Stimulated activated CD8-positive, alpha-beta memory T cell treated with anti-CD3 and anti-CD28 coated beads, Interleukin-4, amount 100 ng/mL, for 4 hours (primary cell): ENCODE data around the gene FAM193B.

Source experiments
- DNase-seq, 2 donors: peaks; one replicate each; pipeline ENCODE4 v3.0.0-alpha.2; 2020; ENCODE audit warnings: low read depth in 2 of 2, low spot score in 1 of 2

The FAM193B gene

DNA sequence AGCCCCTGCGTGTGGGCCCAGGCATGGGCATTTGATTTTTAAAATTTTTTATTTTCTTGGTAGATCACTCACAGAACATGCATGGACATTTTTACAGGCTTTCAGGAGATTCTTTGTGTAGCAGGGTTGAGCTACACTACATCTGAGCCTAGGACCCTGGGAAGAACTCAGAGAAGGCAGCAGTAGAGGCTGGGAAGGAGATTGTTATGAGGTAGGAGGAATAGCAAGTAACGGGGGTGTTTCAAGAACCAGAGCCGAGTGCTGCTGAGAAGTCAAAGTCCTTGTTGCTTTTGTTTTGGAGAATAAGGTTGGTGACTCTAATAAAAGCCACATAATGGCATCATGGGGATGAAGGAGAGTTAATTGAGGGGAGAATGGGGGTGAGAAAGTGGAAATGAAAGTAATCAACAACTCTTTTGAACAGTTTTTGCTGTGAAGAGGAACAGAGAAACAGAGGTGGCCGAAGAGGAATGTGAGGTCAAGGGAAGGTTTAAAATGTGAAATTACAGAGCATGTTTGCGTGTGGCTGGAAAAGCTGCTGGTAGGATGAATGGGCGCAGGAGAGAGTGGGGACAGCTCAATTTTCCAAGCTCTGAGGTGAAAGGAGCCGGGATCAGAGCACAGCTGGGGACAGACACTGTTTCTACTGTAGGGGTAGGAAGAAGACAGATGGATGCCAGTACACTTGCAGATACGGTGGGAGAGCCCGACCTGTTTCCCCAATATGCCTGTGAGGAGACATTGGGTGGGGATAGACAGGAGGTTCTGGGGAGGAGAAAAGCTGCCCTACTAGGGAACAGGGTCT is 52.3 kb downstream of the FAM193B start:
- no peak for DNase-seq

DNA sequence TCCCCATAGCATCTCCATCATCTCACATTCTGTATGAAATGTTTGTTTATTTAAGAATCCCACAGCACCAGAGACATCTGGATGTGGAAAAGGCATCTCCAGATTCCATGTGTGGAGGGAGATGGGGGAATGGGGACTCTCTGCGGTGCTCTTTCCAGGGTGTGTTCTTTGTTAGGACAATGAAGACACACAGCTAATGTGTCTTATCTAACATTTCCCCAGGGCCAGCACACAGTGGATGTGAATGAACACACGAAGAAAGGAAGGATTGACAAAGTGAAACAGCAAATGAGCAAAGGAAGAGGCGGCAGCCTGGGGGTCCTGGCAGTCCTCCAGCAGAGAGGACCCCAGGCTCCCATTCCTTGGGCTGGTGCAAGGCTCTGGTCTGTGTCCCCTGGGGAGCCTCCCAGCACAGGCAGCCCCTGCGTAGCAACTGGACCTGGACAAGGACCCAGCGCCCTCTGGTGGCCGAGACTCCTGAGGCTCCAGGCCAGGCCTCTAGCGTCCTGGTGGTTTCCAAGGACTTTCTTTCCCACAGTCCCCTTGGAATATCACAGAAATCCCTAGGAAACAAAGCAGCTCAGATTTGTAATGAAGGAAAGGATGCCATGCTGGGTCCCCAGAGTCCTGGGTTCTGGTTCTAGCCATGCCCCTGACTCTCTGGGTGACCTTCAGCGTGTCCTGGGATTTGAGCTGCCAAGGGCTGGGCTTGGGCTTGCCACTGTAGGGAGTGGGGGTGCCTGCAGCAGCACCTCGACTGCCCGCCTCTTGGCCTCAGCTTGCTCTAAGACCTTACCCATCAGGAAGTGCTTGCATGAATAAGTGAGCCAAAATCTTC is 53.5 kb downstream of the FAM193B start:
- DNase-seq: peak; percentile 70 to 87

DNA sequence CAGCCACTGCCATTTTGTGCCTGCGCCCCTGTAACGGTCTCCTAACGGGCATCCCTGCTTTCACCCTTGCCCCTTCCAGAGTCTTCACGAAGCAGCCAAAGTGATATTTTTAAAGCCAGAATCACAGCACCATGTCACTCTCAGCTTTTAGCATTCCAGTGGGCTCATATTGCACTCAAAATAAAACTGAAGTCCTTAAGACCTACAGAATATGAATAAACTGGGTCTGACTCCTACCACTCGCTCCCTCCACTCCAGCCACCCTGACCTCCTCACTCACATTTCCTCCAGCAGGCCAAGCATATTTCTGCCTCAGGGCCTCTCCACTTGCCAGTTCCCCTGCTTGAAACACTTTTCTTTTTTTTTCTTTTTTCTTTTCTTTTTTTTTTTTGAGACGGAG is 54.5 kb downstream of the FAM193B start:
- DNase-seq: no peak

DNA sequence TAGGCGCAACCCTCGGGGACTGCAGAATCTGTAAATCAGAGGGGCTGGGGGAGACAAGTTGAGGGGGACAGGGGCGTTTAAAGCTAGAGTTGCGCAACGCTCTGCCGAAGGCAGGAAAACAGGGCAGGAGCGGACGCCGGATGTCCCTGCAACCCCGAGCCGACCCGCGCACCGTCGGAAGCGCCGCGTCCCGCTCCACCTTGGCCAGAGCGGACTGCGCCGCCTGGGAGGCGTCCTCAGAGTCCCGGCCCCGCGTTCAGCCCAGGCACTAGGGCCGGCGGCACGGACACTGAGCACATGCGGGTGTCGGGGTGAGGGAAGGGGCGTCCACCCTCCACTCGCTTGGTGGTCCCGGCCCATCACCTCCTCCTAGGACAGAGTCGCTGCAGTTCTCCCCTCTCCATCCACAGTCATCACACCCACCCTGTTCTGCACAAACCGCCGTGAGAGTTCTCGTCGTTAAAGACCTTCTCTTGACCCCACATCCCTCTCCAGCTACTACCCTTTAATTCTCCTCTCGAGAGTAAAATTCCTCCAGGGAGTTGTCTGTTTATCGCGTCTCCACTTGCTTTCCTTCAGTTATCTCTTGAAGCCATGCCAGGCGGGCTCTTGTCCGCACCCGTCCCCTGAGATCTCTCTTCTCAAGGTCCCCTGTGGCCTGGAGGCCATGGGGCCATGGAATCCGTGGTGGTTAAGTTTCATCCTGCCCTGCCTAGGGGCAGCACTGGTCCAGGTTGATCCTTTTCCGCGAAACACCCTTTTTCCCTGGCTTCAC is 56.2 kb downstream of the FAM193B start:
- no peak for DNase-seq

DNA sequence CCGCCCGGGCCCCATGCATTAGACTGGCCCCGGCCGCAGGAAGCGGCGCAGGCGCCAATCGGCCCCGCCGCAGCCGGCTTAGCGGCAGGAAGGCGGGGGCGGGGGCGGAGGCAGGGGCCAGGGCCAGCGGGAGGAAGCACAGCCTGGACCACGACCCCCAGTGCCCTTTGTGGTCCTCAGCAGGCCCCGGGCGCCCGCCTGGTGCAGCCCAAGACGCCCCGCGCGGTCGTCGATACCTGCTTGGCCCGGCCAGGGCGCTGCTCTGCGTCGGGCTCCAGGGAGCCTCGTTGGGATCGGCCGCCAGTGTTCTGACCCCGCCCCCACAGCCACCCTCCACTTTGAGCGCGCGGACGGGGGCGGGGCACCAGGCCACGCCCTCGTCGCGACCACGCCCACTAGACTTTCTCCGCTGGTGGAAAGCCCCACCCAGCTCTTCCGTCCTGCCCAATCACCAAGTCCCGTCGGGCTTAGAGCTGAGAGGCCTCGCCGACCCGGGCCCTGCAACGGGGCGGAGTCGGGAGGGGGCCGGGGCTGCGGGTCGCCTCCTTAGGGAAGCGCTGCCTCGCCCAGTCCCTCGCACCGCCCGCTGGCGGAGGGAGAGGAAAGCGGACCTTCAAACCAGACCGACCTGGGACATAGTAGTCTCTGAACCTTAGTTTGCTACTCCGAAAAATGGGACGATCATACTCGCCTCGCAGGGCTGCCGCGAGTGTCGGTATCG is 56.9 kb downstream of the FAM193B start, which contains the start of gene PDLIM7:
TSS of gene PDLIM7 (minus strand) at position 313 of the 721 bp plus-strand sequence. CDS start 1,092 bp downstream, outside the sequence.
- DNase-seq: peak; percentile 74 to 85

DNA sequence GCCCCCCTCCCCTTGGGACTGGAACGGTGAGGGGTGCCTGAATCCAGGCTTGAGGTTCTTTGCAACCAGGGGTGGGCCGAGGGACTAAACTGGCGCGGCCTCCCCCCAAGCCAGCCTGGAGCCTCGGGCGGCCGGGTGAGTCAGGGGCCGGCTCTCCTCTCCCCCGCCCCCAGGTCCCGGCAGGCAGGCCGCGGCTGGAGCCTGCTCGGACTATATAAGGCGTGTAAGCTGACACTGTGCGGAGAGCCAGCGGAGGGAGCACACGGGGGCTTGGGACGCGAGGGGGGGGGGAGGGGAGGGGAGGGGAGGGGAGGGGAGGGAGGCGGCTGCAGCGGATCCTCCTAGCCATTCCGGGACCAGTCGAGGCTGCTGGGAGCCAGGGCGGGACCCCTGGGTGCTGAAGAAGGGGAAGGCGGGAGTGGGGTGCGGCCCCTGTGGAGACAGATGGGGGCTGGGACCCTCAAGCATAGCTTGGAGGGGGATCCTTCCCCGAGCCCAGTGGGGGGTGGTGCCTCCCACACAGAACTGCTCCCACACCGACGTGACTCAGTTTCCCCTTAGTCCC is 57.6 kb downstream of the FAM193B start:
- DNase-seq: no peak

DNA sequence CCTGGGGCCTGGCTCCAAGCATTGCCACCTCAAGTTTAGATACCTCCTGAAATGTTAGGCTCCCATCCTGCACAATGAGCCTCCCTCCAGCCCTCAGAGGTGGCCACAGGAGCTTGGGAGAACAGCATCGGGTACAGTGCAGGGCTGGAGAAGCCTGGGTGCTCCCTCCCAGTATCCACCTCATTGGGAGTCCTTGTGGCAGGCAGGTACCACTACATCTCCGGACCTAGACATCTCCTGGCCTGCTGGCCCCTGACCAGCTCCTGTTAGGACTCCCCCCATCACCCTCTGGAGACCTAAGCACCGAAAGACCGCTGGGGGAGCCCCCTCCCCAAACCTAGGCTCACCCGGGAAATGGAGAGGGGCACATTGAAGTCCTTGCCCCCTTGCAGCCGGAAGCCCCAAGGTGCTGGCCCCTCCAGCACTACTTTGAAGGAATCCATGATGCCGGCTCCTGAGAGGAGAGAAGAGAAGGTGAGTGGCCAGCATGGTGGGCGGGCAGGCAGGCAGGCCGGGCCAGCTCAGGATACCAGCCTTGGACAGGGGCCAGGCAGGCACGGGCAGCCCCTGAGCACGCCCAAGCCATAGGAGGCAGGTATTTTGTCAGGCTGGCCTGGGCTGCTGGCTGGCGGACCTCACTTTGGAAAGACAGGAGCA is 58.2 kb downstream of the FAM193B start:
- no peak for DNase-seq

DNA sequence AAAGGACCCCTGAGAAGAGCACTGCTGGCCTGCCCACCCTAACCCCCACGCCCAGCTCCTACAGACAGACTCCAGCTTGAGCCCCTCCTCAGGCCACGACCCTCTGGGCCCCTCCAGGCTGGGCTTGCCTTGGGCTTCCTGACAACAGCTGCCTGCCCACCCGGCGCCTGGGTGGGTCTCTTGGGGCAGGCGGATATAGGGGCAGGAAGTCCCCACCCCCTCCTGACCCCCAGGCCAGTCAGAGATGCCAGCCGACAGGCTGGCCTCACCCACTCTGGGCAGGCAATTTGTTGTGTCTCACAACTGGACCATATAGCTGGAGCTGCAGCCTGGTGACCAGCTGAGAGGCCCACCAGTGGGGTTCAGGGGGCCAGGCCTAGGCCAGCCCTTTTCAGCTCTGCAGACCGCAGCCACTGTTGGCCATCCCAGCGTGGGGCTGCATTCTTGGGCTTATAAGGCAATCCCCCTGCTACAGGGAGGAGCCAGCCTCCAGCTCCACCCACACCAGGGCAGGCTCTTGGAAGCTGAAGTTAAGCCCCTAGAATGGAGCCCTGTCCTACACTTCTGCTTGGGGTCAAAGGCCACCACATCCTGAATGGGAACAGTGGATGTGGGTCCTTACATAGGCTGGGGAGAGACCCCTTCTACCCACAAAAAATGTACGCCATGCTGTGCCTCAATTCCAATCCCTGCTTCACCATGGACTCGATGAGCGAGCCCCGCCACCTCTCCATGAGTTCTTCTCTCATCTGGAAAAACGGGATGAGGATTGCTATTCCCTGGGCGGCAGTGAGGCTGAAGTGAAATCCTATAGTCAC is 58.9 kb downstream of the FAM193B start:
- DNase-seq: no peak

DNA sequence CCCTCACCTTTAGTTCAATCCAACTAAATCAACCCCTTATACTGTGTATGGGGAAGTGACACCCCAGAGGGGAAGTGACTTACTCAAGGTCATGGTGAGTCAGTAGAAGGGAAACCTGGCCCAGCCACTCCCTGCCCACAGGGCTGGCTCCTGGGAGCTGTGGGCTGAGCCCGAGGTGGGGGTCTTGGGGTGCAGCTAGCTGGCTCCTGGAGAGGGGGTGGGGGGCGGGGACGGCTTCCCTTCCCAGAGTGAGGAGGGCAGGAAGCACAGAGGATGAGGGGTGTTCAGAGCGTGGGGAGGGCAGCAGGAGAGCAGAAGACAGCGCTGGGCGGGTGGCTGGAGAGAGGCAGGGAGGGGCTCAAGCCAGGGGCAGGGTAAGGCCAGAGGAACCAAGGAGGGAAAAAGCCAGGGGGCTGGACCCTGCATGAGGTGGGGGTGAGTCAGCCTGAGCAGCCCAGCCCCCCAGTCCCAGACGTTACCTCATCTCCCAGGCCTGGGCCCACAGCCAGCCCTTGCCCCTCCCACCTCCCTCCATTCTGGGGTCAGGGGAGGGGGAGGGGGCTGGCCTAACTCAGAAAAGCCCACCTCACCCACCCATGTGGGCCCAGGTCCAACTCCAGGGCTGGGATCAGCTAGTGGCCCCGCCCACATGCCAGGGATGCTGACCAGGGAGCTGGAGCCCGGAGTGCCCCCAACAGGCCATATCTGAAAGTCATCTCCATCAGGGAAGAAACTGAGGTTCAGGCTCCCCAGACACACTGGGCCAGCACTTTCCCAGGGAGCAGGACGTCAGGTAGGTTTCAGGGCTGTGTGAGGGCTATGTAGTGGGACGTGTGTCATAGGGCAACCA is 59.8 kb downstream of the FAM193B start:
- no peak for DNase-seq

DNA sequence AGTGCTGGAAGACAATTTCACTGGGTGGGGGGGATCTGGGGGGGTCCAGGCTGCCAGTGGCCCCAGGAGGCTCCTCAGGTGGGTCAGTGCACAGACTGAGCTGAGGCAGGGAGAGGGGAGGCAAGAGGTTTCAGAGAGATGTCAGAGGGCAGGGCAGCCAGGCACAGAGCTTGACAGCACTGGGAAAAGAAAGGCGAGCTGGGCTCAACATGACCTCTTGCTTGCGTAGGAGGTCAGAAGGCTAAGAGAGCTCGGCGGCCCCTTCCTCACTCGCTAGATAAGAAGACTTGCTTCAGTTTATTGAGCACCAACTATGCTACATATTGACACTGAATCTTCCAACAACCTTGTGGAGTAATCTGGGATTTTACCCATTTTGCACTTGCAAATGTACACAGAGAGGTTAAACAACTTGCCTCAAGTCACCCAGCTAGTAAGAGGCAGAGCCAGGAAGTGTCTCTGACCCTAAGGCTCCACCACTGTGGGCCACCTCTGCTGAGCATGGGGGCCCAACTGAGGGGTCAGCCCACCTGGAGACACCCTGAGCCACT is 60.5 kb downstream of the FAM193B start:
- DNase-seq: no peak

DNA sequence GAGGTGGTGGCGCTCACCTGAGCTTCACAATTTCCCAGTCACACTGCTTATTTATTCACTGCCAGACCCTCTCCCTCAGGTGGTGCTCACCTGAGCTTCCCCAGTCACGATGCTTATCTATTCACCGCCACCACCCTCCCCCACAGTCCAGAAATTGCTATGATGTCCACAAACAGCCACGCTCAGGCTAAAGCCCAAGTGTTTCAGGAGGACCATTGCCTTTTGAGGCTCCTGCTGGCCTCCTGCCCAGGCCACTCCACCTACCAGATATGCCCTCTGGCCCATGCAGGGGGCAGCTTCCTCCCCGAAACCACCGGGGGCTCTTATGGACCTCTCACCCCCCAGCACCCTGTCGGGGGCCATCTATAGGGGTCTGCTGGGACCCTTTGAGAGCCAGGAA is 61.5 kb downstream of the FAM193B start:
- no peak for DNase-seq

DNA sequence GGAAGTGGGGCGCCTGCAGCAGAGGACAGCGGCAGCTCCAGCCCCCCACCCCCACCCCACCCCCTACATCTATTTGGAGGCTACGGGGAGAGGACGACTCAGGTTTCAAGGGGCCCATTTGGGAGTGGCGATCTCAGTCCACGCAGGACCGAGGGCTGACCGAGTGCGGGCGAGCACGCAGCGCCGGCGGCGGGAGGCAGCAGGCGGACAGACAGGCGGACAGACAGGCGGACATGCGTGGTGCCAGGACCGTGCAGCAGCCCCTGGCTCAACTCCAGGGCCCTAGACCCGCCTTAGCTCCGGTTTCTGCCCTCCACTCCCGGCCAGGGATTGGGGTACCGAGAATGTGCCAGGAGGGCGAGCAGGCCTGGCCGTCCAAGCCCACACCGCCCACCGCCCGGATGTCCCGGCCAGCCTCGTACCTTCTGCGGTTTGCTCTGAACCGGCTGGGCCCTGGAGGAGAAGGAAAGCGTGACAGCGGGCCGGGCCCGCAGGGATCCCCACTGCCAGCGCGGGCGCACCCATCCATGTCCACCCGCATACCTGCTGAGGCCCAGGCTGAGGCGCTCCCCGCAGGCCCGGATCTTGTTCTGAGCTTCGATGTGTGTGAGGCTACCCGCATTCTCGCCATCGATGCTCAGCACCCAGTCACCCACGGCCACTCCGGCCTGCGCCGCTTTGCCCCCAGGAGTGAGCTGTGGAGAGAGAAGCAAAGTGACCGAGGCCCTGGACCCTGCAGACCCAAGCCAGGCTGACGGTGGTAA is 62.2 kb downstream of the FAM193B start:
- no peak for DNase-seq

DNA sequence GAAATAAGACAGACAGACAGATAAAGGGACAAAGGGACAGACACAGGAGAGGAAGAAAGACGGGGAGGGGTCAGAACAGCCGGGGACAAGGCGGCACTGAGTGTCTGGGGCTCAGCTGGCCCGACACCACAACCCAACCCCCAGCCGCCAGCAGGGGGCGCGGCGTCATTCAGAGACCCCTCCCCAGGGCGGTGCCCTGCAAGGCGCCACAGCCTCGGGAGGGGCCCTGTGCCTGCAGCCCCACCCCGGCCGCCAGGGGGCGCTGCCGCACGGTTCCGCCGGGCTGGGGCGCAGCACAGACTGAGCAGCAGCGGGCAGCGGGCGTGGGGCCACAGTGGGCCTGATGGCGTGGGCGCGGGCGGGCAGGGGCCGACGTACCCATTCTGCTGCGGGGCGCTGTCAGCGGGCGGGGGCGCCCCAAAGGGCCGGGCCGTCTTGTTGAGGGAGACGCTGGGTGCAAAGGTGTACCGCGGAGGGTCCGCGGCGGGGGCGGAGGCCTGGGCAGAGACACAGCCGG is 62.9 kb downstream of the FAM193B start:
- no peak for DNase-seq

DNA sequence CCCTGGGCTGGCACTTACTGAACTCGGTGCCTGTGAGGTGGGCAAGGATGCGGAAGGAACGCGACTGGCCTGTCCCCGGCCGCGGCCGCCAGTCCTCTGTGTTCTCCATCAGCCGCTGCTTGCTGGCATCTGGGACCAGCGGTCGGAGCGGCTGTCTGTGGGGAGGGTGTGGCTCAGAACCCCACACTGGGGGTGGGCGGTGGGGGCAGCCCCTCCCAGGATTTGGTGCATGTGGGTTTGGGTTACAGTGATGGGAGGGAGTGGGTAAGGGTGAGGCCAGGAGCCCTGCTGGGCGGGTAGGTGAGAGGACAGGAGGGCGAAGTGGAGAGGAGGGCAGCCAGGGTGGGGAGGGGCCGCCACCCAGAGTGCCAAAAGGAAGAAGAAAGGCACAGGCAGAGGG is 63.4 kb downstream of the FAM193B start:
- DNase-seq: no peak

DNA sequence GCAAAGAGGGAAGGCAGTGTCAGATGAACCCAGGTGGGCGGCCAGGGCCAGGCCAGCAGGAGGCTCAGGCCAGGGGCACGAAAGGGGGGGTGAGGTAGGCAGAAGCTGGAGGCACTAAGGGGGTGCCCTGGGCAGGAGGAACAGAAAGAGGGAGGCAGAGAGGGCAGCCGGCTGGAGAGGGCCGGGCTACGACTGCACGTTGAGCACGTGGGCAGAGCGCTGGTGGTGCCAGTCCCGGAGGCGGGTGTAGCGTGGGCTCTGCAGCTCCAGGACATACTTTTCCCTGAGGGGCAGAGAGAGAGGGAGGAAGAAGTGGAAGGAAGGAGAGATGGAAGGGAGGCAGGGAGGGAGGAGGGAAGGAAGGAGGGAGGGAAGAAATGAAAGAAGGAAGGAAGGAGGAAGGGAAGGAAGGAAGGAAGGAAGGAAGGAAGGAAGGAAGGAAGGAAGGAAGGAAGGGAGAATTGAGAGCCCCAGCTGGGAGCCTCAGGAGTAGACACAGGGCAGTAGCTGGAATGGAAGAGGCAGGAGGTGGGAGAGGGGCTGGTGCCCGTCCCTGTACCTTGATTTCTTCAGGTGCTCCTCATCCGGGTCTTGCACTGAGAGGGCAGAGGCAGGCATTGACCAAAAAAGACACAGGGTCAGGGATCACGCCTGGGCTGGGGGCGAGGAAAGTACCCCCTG is 63.9 kb downstream of the FAM193B start:
- DNase-seq: no peak

DNA sequence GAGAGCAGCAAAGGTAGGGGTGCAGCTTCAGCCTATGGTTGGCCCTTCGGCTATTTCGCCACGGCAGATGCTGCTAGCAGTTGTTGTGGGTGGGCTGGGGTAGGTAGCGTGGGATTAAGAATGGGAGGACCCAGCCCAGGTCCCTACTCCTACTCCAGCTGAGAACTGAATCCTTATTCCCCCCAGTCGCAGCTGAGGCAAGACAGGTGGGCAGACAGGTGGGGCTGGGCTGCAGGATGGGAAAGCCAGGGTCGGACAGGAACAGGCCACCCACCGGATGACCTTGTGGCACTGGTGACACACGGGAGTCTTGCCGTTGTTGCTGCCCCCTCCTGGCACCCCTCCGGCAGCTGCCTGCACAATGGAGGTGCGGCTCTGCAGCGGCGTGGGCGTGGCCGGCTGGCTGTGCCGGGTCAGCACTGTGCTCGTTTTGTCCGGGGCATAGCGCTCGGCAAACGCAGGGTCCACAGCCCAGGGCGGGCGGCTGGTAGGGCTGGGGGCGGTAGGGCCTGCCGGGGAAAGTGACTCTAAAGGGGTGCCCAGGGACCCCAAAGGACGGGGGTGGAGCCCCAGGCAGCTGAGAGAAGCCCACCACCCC is 65.1 kb downstream of the FAM193B start:
- no peak for DNase-seq
